Measurements from ENCODE around the gene FANCC.

DNA sequence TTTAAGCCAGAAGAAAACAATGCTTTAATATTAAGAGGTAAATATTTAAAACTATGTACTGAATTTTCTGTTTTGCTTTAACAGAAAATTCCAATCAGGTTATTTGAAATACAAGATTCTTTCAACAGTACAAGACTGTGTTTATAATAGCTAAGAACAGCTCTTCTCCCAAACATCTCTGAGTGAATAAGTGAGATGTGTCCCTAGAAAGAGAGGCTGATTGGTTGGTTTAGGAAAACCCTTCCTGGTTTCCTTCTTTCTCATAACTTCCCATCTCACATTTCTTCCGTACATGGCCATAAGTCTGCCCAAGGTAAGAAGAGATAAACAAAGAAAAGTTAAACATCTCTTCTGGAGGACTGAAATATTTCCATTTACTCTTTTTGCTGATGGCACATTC lies 145.9 kb downstream of the FANCC start:
- no peak for TF ChIP-seq FOXA1 (IDR thresholded peaks at IDR 0.05)
- TF ChIP-seq, protein P1, sequence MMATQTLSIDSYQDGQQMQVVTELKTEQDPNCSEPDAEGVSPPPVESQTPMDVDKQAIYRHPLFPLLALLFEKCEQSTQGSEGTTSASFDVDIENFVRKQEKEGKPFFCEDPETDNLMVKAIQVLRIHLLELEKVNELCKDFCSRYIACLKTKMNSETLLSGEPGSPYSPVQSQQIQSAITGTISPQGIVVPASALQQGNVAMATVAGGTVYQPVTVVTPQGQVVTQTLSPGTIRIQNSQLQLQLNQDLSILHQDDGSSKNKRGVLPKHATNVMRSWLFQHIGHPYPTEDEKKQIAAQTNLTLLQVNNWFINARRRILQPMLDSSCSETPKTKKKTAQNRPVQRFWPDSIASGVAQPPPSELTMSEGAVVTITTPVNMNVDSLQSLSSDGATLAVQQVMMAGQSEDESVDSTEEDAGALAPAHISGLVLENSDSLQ (IDR thresholded peaks at IDR 0.05): no peak
- no peak for TF ChIP-seq FOXK2 (IDR thresholded peaks at IDR 0.05)
- TF ChIP-seq SP1 (IDR thresholded peaks at IDR 0.05): no peak
- TF ChIP-seq TARDBP (IDR thresholded peaks at IDR 0.05): no peak
- no peak for TF ChIP-seq L3MBTL2 (conservative IDR thresholded peaks at IDR 0.05)
- TF ChIP-seq LEF1 (IDR thresholded peaks at IDR 0.05; ENCODE audit: borderline replicate concordance): no peak

All from HEK293T (cell line).